HL-60 (cell line): ENCODE measurements around the gene CCDC185.

ENCODE experiments used
- DNase-seq, 2 experiments: peaks; one replicate each; pipeline ENCODE4 v3.0.0-alpha.2; 2010 to 2020; ENCODE audit warnings: low read depth in 1 of 2, low spot score in 1 of 2
- H3K27ac ChIP-seq: fragments of 250-450 bp; sonication (Bioruptor Pico); replicated peaks from 2 replicates; pipeline ENCODE4 v1.5.1; 2020; ENCODE audit warnings: mild to moderate bottlenecking, moderate library complexity
- H3K27me3 ChIP-seq: fragments of 250-450 bp; sonication (Bioruptor Pico); 2 replicates; pipeline ENCODE4 v1.5.1; 2021; ENCODE audit warnings: mild to moderate bottlenecking, moderate library complexity; ENCODE audit not compliant: insufficient read depth, poor library complexity, severe bottlenecking
- H3K4me3 ChIP-seq: replicated peaks from 2 replicates; pipeline ENCODE4 v1.5.1; 2011; ENCODE audit warnings: mild to moderate bottlenecking, control low read depth, low read length; ENCODE audit not compliant: insufficient read depth
- CTCF ChIP-seq: IDR thresholded peaks from one replicate; pipeline ENCODE4 v1.5.1; 2011; ENCODE audit warnings: low read length, control low read depth, inconsistent platforms; ENCODE audit not compliant: insufficient read depth
- GABPA ChIP-seq: IDR thresholded peaks from 2 replicates; pipeline ENCODE4 v1.6.1; 2012; ENCODE audit warnings: low read depth
- POLR2AphosphoS5 ChIP-seq: IDR thresholded peaks from 2 replicates; pipeline ENCODE4 v1.6.1; 2012; ENCODE audit warnings: low read depth
- REST ChIP-seq: IDR thresholded peaks from 2 replicates; pipeline ENCODE4 v1.6.1; 2012; ENCODE audit warnings: low read depth; ENCODE audit not compliant: insufficient replicate concordance
- SPI1 ChIP-seq: IDR thresholded peaks from 2 replicates; pipeline ENCODE4 v1.6.1; 2012; ENCODE audit warnings: low read depth, mild to moderate bottlenecking, borderline replicate concordance

The CCDC185 gene

GRCh38 chr1:223345720-223346119, 47.5 kb upstream of the CCDC185 start:
- no peak for DNase-seq
- TF ChIP-seq GABPA, result no peak
- no peak for TF ChIP-seq SPI1
- no peak for TF ChIP-seq POLR2AphosphoS5
- TF ChIP-seq REST, result no peak
- TF ChIP-seq CTCF, result no peak
- Histone ChIP-seq H3K27ac (no peak overlapping the region), H3K4me3 (no peak overlapping the region), H3K27me3 (no peaks in the 10 kb centered on the region)

- no peak overlapping the region for H3K27ac ChIP-seq
- no peaks in the 10 kb centered on the region for H3K27me3 ChIP-seq
- DNase-seq, result no peak
- TF ChIP-seq CTCF, result no peak
- TF ChIP-seq SPI1, result no peak
- no peak for TF ChIP-seq GABPA
- TF ChIP-seq POLR2AphosphoS5, result no peak
- TF ChIP-seq REST, result no peak
- H3K4me3 ChIP-seq, result no peak overlapping the region
Observed at GRCh38 chr1:223346311-223346710, 46.9 kb upstream of the CCDC185 start.

GRCh38 chr1:223347583-223347982, 45.6 kb upstream of the CCDC185 start:
- Histone ChIP-seq H3K4me3 (no peak overlapping the region), H3K27me3 (no peaks in the 10 kb centered on the region), H3K27ac (no peak overlapping the region)
- no peak for DNase-seq
- TF ChIP-seq CTCF (no peak), POLR2AphosphoS5 (no peak)

- H3K4me3 ChIP-seq, result no peak overlapping the region
- TF ChIP-seq REST (no peak), POLR2AphosphoS5 (no peak), GABPA (no peak), CTCF (no peak), SPI1 (no peak)
- no peaks in the 10 kb centered on the region for H3K27me3 ChIP-seq
- no peak for DNase-seq
- no peak overlapping the region for H3K27ac ChIP-seq
Observed at GRCh38 chr1:223348439-223348838, 44.8 kb upstream of the CCDC185 start.
